Mucosa of descending colon (tissue), 3 donors: ENCODE data around the gene SHBG. TPM values are rescaled to one million over a fixed set of nuclear protein-coding genes. Genes with fewer than 3 reads are reported as not detected.

ENCODE experiments used
- ATAC-seq: fragments of 200-7000 bp; cut with Tn5 transposase; one replicate; pipeline ENCODE4 v1.9.1; 2020; ENCODE audit warnings: mild to moderate bottlenecking, moderate library complexity
- DNase-seq, 3 donors: peaks; one replicate each; pipeline ENCODE4 v3.0.0-alpha.2; 2020
- H3K36me3 ChIP-seq: fragments of 200-600 bp; one replicate; pipeline ENCODE4 v1.8.0; 2021; ENCODE audit warnings: low read depth, mild to moderate bottlenecking
- H3K4me1 ChIP-seq: fragments of 200-600 bp; one replicate; pipeline ENCODE4 v1.8.0; 2021; ENCODE audit warnings: low read depth, mild to moderate bottlenecking
- H3K4me3 ChIP-seq: fragments of 200-600 bp; one replicate; pipeline ENCODE4 v1.8.0; 2021; ENCODE audit warnings: mild to moderate bottlenecking
- H3K9me3 ChIP-seq: fragments of 200-600 bp; one replicate; pipeline ENCODE4 v1.8.0; 2021; ENCODE audit warnings: mild to moderate bottlenecking
- intact Hi-C, 2 donors: fragments of 100-400 bp; cut with DNase I in 1 of 2; cut with micrococcal nuclease in 1 of 2; formaldehyde crosslinking; loops; one replicate each; pipeline versions ENCODE4 v1.11.0 to v1.11.1; 2022; cut with DNase I, micrococcal nuclease
- total RNA-seq, 3 donors: library from RNA; stranded (reverse); fragmentation: NEBNext Ultra II Directional in 2 of 3; extraction: Animal tissue kit (Norgen Biotek cat#: 25700) in 2 of 3; gene quantifications; one replicate each; pipeline versions ENCODE4 v1.2.1 to v1.2.4, GENCODE V29; 2021 to 2023
- TF ChIP-seq, protein P1 (sequence below): fragments of 200-600 bp; IDR thresholded peaks from one replicate; pipeline ENCODE4 v1.8.0; 2022; ENCODE audit warnings: antibody characterized with exemption, mild to moderate bottlenecking
- donor health status: DM: no; HTN: no; CAD: no; lungs with moderate emphysema.
- donor health status: DM: no; HTN: no; CAD: no.
- donor health status: DM: no; HTN: yes; CAD: no.

The SHBG gene
- total RNA-seq, 3 donors from 2014 or later: 0.25 to 0.89 TPM; not detected in 1

DNA sequence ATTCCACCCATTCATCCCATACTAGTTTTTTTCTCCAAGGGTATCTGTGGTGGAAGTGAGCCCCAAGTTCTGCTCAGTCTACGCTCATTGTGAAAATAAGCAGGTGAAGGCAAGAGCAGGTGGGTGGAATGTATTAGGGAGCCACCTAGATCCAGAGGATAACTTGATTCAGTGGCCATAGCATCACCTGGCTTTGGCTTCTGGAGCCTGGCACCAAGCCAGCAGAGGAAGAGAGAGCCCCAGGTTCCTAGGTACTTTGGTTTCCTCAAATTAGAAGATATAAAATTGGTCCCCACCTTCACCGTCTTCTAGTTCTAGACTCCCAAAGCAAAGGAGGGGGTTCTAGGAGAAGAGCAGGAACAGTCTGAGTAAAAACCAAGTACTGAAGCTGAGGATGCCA is 19.3 kb upstream of the SHBG start:
- H3K4me1 ChIP-seq: peaks cover 20% of the 10 kb centered on the region
- TF ChIP-seq, protein P1, sequence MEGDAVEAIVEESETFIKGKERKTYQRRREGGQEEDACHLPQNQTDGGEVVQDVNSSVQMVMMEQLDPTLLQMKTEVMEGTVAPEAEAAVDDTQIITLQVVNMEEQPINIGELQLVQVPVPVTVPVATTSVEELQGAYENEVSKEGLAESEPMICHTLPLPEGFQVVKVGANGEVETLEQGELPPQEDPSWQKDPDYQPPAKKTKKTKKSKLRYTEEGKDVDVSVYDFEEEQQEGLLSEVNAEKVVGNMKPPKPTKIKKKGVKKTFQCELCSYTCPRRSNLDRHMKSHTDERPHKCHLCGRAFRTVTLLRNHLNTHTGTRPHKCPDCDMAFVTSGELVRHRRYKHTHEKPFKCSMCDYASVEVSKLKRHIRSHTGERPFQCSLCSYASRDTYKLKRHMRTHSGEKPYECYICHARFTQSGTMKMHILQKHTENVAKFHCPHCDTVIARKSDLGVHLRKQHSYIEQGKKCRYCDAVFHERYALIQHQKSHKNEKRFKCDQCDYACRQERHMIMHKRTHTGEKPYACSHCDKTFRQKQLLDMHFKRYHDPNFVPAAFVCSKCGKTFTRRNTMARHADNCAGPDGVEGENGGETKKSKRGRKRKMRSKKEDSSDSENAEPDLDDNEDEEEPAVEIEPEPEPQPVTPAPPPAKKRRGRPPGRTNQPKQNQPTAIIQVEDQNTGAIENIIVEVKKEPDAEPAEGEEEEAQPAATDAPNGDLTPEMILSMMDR: no peak
- no peaks in the 10 kb centered on the region for H3K9me3 ChIP-seq
- no peak overlapping the region for H3K4me3 ChIP-seq
- intact Hi-C loops: no loop called here
- DNase-seq: peak in 1 of 3 donors; percentile 7
- ATAC-seq: no peak
- no peaks in the 10 kb centered on the region for H3K36me3 ChIP-seq

DNA sequence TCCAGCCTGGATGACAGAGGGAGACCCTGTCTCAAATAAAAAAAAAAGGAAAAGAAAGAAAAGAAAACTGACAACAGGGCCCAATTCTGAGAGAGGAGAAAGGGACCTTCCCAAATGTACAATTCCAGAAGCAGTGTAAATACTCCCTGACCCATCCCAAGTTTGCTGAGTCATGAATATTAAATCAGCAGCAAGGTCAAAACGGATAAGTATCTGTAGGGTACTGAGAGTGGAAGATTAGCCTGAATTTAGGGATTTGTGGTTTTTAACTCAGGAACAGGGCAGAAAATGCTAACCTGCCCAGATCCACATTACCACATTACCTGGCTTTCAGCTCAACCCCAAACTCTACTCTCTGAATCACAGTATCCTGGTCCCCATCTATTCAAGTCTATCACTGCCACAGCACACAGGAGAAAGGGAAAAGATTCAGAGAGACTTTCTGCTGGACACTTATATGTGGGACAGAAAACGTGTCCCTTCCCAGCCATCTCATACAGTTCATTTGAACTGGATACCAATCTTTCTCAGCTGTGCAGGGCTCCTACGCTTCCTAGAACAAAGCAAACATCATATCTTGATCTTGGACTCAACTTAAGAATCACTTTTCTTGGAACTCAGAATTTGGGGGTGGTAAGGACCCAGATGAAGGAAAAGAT is 18.2 kb upstream of the SHBG start:
- DNase-seq (no peak), ATAC-seq (no peak)
- Histone ChIP-seq H3K36me3 (no peaks in the 10 kb centered on the region), H3K4me1 (peaks cover 20% of the 10 kb centered on the region), H3K9me3 (no peaks in the 10 kb centered on the region), H3K4me3 (no peak overlapping the region)
- TF ChIP-seq, protein P1: no peak
- intact Hi-C loops: no loop called here

DNA sequence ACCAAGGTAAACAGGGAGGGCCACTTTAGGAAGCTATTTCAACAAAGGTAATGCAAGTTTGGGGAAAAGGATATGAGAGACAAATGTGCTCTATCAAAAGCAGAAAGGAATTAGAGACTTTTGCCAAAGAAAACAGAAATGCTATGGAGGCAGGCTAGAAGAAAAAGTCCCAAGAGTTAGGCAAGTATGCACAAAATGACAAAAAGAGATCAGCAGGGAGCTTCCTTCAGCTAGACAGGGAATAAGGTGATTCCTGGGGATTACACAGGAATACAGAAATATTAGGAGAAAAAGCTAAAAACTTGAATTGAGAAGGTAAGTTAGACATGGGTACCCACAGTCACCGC is 17.7 kb upstream of the SHBG start:
- intact Hi-C loops: no loop called here
- peaks cover 20% of the 10 kb centered on the region for H3K4me1 ChIP-seq
- H3K4me3 ChIP-seq: no peak overlapping the region
- ATAC-seq (no peak), DNase-seq (no peak)
- TF ChIP-seq, protein P1: no peak
- H3K36me3 ChIP-seq: no peaks in the 10 kb centered on the region
- no peaks in the 10 kb centered on the region for H3K9me3 ChIP-seq

DNA sequence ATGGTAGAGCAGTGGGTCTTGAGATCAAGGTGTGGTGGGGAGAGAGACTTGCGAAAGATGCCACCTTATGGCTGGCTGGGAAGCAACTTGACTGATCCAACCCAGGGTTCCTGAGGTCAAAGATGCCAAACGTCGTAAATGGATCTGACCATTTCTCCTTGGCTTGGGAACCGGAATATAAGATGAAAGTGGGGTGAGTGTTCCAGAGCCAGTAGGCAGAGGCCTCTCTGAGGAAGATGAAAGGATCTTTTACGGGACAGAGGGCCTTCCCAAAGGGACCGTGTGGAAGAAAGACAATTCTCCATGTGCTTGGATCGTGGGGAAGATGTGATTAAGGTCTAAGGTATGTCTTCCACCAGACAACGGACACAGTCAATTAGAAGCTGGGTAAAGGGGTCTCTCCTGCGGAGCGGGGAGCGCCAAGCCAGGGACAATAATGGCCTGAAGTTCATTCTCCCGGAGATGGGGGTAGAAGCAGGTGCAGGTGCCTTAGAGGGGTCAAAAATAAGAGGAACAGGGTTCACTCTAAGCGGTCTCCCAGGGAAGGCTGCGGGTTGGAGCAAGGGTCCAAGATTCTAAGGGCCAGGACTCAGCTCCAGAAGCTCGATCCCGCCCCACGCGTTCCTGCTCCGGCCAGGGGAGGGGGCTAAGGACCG is 16.0 kb upstream of the SHBG start:
- TF ChIP-seq, protein P1: no peak
- Histone ChIP-seq H3K4me1 (peaks cover 20% of the 10 kb centered on the region), H3K9me3 (no peaks in the 10 kb centered on the region), H3K4me3 (peak overlapping the region; percentile 67), H3K36me3 (no peaks in the 10 kb centered on the region)
- ATAC-seq (no peak), DNase-seq (peak in 1 of 3 donors; percentile 57)
- intact Hi-C loops: no loop called here

DNA sequence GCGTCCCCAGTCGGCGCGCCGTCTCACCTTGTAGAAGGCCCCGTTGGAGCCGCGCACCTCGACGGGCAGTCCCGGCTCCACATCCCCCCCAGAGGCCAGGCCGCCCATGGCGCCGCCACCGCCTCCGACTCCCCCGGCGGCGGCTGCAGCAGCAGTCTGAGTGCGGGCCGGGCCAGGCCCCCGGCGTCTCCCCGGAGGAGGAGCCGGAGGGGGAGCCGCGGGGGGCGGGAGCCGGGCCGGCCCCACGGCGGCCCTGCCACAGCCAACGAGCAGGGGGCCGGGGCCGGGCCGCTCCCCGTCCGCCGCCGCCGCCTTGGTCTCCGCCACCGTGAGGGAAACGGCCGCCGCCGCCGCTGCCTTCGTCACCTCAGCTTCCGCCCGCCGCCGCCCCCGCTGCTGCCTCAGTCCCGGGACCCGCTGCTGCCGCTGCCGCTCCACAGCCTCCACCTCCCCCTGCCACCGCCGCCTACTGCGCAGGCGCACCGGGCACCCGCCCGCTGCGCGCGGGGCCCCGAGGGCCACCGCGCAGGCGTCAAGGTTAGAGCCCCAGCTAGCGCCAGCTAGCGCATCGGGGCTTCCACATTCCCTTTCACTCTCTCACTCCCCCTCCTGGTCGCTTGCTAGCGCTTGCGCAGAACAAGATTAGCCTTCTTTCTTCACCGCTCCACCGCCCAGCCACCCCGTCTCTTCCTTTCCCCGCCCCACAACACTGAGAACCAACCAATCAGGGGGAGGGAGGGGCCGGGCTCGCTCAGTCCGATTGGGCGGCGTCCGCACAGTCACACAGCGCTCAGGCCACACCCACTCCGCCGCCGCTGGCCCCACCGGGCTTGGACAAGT is 15.3 kb upstream of the SHBG start, which contains the start of gene FXR2:
FXR2 (minus strand) TSS at position 473 of the 840 bp plus-strand sequence; CDS start at position 108, 365 bp downstream.
- intact Hi-C loops: no loop called here
- peak; percentile 95 for ATAC-seq
- TF ChIP-seq, protein P1: peak; percentile 44
- peaks cover 20% of the 10 kb centered on the region for H3K4me1 ChIP-seq
- peak within 1 kb of the TSS; percentile 67 for H3K4me3 ChIP-seq
- no peaks in the 10 kb centered on the region for H3K36me3 ChIP-seq
- peak; percentile 99 to 100 (median 100) for DNase-seq
- H3K9me3 ChIP-seq: no peaks in the 10 kb centered on the region
